Measurements from ENCODE around the gene LEMD2.

Gene LEMD2

DNA sequence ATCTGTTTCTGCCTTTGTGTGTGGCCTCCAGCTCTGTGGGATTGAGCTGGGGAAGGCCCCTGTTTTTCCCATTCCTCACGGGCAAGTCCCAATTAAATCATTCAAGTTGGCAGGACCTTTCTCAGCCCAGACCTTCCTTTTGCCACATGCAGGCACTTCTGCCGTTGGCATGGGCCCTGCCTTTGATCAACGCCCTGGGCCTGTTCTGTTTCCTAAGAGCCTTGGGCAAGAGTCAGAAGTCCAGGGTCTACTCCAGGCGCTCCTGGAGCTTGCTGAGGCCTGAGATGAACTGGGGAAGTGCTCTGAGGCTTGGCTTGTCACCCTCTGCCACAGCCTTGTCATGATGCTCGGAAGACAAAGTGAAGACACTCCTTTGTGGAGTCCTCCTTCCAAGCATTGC lies 49.4 kb downstream of the LEMD2 start:
- H3K4me1 ChIP-seq (ENCODE audit: insufficient read depth, low read length): peaks cover 1% of the 10 kb centered on the region
- H3K36me3 ChIP-seq (ENCODE audit: insufficient read depth, low read length): no peaks in the 10 kb centered on the region

DNA sequence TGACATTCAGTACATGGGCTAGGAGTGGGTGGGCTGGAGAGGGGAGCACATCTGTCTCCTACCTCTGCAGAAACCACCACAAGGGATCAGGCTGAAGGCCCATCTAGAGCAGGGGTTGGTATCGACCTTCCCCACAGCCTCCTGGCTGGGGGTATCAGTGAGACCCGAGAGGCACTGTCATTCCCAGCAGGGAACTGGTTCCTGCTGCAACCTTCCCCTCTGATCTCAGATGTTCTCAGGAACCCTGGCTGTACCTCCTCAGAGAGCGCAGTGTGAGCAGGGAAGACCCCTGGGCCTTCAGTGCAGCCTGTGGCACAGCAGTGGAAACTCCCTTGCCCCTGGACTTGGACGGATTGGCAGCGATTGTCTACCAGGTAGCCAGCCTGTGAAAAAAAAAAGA lies 50.1 kb downstream of the LEMD2 start:
- H3K4me3 ChIP-seq (ENCODE audit: low read length): no peak overlapping the region
- no peaks in the 10 kb centered on the region for H3K4me1 ChIP-seq (ENCODE audit: insufficient read depth, low read length)
- H3K27me3 ChIP-seq (ENCODE audit: insufficient read depth, low read length): peaks cover 9% of the 10 kb centered on the region
- no peaks in the 10 kb centered on the region for H3K36me3 ChIP-seq (ENCODE audit: insufficient read depth, low read length)
- H3K9me3 ChIP-seq (ENCODE audit: low read length): no peaks in the 10 kb centered on the region
- no peak overlapping the region for H2AFZ ChIP-seq (ENCODE audit: low read depth, low read length)

More for the DNA sequence above, 49.4 kb downstream of the LEMD2 start:
- Histone ChIP-seq H3K27me3 (ENCODE audit: insufficient read depth, low read length) (peaks cover 9% of the 10 kb centered on the region), H2AFZ (ENCODE audit: low read depth, low read length) (no peak overlapping the region), H3K9me3 (ENCODE audit: low read length) (no peaks in the 10 kb centered on the region), H3K4me3 (ENCODE audit: low read length) (no peak overlapping the region)

DNA sequence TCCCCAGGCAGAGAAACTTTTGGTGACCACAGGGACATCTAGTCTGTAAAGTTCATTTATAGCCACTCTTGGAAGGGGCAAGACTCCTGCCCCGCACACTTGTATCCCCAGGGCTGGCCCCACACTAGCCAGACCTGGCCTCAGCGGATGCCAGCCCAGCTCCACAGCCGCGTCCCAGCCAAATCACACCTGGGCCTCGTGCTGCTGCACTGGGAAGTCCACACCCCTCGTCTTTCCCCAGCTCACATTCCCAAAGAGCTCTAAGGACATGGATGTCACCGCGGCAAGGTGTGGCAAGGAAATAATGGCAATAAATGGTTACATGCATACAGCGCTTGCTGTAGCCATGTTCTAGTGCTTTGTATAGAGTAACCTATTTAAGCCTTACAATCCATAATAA lies 50.8 kb downstream of the LEMD2 start:
- H3K36me3 ChIP-seq (ENCODE audit: insufficient read depth, low read length): no peaks in the 10 kb centered on the region

DNA sequence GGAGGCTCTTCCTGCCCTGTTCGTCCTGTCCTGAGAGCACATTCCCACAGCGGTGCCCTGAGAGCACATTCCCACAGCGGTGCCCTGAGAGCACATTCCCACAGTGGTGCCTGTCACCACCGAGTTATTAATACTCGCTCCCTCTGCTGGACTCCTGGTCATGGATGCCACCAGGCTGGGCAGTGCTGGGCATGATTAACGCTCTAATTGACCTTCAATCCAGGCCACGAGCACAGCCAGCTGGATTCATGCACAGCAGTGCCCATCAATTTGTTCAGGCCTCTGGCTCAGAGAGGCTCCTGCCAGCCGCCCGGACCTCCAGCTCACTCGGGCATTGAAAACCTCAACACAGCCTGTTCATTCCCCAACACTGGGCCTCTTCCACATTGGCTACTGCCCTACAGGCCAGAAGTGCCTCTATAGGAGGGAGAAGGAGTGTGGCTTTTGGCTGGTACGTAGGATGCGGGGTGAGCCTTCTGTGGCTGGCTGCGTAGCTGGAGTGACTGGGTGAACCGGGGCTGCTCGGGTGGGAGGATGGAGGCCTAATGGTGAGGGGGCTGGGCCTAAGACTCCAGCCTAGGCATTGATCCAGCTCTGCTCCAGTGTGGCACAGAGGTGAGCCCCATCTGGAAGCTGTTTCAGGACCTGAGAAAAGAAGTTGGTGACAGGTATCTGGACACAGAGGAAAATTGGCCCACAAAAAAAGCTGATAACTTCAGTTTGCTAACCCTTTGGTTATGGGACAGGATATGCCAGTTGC lies 51.5 kb downstream of the LEMD2 start:
- H2AFZ ChIP-seq (ENCODE audit: low read depth, low read length): no peak overlapping the region
- no peaks in the 10 kb centered on the region for H3K9me3 ChIP-seq (ENCODE audit: low read length)
- no peaks in the 10 kb centered on the region for H3K4me1 ChIP-seq (ENCODE audit: insufficient read depth, low read length)
- no peak overlapping the region for H3K4me3 ChIP-seq (ENCODE audit: low read length)
- peaks cover 9% of the 10 kb centered on the region for H3K27me3 ChIP-seq (ENCODE audit: insufficient read depth, low read length)
- no peaks in the 10 kb centered on the region for H3K36me3 ChIP-seq (ENCODE audit: insufficient read depth, low read length)

More for the DNA sequence above, 50.8 kb downstream of the LEMD2 start:
- Histone ChIP-seq H3K4me3 (ENCODE audit: low read length) (no peak overlapping the region), H3K9me3 (ENCODE audit: low read length) (no peaks in the 10 kb centered on the region), H3K4me1 (ENCODE audit: insufficient read depth, low read length) (no peaks in the 10 kb centered on the region), H3K27me3 (ENCODE audit: insufficient read depth, low read length) (peaks cover 9% of the 10 kb centered on the region), H2AFZ (ENCODE audit: low read depth, low read length) (no peak overlapping the region)

DNA sequence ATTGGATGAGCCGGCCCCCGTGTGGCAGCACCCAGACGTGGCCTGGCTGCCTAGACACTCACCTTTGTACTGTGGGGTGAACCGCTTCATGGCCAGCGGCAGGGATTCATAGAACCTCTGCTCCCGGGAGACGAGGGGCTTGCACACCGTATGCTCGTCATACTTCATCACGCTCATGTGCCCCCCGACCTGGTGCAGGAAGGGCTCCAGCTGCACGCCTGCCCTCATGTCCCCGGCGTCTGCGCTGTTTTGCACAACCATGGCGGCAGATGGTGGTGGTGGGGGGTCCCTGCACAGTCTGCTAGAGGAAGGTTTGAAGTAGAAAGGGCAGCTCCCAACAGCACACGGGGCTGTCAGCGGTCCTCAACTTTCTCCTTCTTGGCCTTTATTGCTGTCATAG lies 53.7 kb downstream of the LEMD2 start:
- Histone ChIP-seq H3K9me3 (ENCODE audit: low read length) (no peaks in the 10 kb centered on the region), H3K27me3 (ENCODE audit: insufficient read depth, low read length) (peaks cover 5% of the 10 kb centered on the region), H3K4me3 (ENCODE audit: low read length) (no peak overlapping the region), H3K36me3 (ENCODE audit: insufficient read depth, low read length) (no peaks in the 10 kb centered on the region), H3K4me1 (ENCODE audit: insufficient read depth, low read length) (no peaks in the 10 kb centered on the region), H2AFZ (ENCODE audit: low read depth, low read length) (no peak overlapping the region)

DNA sequence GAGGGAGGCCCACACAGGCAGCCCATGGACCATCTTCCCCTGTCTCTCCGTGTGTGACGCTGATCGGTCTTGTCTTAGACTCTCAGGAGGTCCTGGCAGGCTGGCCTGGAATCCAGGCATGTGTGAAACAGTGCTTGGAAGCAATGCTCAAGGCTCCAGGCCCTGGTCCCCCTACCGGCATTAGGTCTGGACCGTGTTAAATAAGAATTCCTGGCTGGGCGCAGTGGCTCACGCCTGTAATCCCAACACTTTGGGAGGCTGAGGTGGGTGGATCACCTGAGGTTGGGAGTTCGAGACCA lies 55.3 kb downstream of the LEMD2 start:
- H3K36me3 ChIP-seq (ENCODE audit: insufficient read depth, low read length): no peaks in the 10 kb centered on the region
- H3K4me3 ChIP-seq (ENCODE audit: low read length): no peak overlapping the region
- no peaks in the 10 kb centered on the region for H3K4me1 ChIP-seq (ENCODE audit: insufficient read depth, low read length)

DNA sequence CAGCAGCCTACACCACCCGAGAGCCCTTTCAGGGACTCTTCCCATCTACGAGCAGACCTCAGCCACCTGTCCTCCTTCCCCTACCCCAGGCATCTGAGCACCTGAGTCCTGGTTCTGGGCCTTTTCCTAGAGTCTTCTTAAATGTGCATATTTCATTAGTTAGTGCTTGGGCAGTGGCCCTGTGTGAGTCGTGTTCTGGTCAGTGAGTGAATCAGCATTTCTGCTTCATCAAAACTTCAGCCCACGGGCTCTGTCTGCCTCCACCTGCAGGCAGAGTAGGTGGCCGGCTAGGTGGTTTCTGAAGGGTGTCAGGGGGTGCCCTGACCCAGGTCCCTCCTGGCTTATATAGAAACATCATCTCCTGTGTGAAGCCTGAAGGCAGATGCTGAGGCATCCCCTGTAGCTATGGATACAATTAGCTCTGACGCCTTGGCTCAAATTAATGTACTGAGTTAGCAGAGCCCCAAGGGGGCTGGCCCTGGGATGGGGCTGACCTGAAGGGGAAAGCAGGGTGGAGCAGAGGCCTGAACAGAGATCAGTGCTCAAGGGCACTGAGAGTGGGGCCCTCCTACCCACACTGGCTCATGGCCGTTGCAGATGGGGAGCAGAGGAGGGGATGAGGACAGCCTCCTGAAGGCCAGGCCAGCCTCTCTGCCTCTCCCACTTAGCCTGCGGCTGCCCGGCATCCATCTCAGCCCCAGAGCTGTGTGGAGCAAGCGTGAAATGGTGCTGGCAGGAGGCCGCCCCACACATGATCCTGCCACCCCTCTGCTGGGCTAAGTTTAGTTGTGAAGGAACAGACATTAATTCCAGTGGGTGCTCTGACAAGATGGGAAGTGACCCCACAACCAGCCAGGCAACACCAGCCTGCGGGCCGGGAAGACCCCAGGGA lies 55.9 kb downstream of the LEMD2 start:
- no peaks in the 10 kb centered on the region for H3K9me3 ChIP-seq (ENCODE audit: low read length)
- H3K4me1 ChIP-seq (ENCODE audit: insufficient read depth, low read length): no peaks in the 10 kb centered on the region
- H2AFZ ChIP-seq (ENCODE audit: low read depth, low read length): no peak overlapping the region
- H3K27me3 ChIP-seq (ENCODE audit: insufficient read depth, low read length): peaks cover 4% of the 10 kb centered on the region
- H3K36me3 ChIP-seq (ENCODE audit: insufficient read depth, low read length): no peaks in the 10 kb centered on the region
- no peak overlapping the region for H3K4me3 ChIP-seq (ENCODE audit: low read length)

More for the DNA sequence above, 55.3 kb downstream of the LEMD2 start:
- no peak overlapping the region for H2AFZ ChIP-seq (ENCODE audit: low read depth, low read length)
- H3K9me3 ChIP-seq (ENCODE audit: low read length): no peaks in the 10 kb centered on the region
- peaks cover 5% of the 10 kb centered on the region for H3K27me3 ChIP-seq (ENCODE audit: insufficient read depth, low read length)

DNA sequence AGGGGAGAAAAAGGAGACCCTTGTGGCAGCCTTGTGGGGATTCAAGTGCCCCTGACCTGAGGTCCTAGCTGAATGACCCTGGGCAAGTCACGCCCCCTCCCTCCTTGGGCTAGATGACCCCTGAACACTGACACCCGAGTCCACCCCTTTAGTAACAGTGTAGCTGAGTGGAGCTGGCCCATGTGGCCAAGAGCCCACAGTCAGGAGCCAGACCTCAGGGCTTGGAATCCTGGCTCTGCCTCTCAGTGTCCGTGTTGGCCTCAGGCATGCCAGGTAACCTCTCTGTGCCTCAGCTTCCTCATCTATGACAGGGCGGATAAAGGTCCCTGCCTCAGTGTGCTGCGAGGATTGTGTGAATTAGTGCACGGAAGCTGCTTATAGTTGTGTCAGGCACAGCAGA lies 56.5 kb downstream of the LEMD2 start:
- Histone ChIP-seq H3K27me3 (ENCODE audit: insufficient read depth, low read length) (peaks cover 3% of the 10 kb centered on the region), H3K36me3 (ENCODE audit: insufficient read depth, low read length) (no peaks in the 10 kb centered on the region), H3K9me3 (ENCODE audit: low read length) (no peaks in the 10 kb centered on the region), H3K4me1 (ENCODE audit: insufficient read depth, low read length) (no peaks in the 10 kb centered on the region), H3K4me3 (ENCODE audit: low read length) (no peak overlapping the region), H2AFZ (ENCODE audit: low read depth, low read length) (no peak overlapping the region)

DNA sequence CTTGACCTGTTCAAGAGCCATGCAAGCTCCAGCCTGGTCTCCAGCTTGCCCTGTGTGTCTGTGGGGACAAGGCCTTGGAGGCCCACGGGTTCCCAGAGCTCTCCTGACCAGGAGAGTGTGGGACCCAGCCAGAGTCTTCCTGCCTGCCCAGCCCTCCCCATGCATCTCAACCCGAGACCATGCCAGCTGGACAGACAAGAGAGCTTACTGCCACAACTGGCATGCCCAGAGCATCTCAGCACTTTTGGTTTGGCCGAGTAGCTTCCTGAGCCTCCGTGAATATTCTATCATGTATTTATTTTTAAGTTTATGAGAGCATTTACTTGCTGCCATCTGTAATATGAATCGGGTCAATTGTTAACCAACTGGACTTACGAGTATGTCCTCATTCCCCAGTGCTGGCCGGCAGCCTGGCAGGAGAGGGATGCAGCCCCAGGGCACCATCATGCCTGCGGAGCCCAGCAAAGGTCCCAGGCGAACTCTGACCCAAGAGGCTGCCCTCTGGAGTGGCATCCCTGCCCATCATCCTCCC lies 57.1 kb downstream of the LEMD2 start:
- H2AFZ ChIP-seq (ENCODE audit: low read depth, low read length): no peak overlapping the region
- H3K9me3 ChIP-seq (ENCODE audit: low read length): no peaks in the 10 kb centered on the region
- H3K4me1 ChIP-seq (ENCODE audit: insufficient read depth, low read length): no peaks in the 10 kb centered on the region
- no peaks in the 10 kb centered on the region for H3K36me3 ChIP-seq (ENCODE audit: insufficient read depth, low read length)
- H3K27me3 ChIP-seq (ENCODE audit: insufficient read depth, low read length): peaks cover 3% of the 10 kb centered on the region
- H3K4me3 ChIP-seq (ENCODE audit: low read length): no peak overlapping the region

DNA sequence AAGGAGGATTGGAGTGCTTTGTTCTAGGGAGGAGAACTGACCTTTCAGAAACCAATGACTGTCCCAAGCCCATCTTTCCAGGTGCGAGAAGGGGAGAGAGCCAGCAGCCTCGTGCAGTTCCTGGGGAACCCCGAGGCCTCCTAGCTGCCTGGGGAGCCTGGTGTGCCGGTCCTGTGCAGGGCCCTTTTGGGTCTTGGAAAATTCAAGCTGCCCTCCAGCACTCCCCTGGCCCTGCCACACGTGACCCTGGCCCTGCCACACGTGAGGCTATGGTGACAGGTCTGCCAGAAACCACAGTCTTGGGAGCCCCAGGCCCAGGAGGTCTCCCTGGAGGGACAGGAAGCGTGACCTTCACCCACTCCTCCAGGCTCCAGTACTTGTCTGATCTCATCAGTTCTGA lies 57.9 kb downstream of the LEMD2 start:
- no peak overlapping the region for H3K4me3 ChIP-seq (ENCODE audit: low read length)

DNA sequence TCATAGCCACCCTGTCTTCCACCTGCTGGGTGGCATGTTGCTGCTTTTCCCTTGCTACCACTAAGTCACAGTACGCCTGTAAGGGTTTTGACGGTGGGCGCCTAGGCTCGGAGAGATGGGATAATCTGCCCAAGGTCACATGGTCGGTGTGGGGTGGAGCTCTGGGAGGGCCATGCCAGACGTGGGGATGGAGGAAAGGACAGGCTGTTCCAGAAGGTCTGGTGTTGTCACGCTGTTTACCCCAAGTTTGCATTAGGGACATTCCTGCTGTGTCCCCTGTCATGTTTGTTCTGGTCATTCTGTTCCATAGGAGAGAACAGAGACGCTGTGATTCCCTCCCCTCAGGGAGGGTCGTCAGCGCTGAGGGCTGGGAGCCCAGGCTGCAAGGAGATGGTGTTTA lies 58.3 kb downstream of the LEMD2 start:
- H3K27me3 ChIP-seq (ENCODE audit: insufficient read depth, low read length): peaks cover 3% of the 10 kb centered on the region
- H3K4me1 ChIP-seq (ENCODE audit: insufficient read depth, low read length): no peaks in the 10 kb centered on the region
- H3K36me3 ChIP-seq (ENCODE audit: insufficient read depth, low read length): no peaks in the 10 kb centered on the region
- no peaks in the 10 kb centered on the region for H3K9me3 ChIP-seq (ENCODE audit: low read length)
- no peak overlapping the region for H2AFZ ChIP-seq (ENCODE audit: low read depth, low read length)
- no peak overlapping the region for H3K4me3 ChIP-seq (ENCODE audit: low read length)

More for the DNA sequence above, 57.9 kb downstream of the LEMD2 start:
- no peaks in the 10 kb centered on the region for H3K9me3 ChIP-seq (ENCODE audit: low read length)
- H3K27me3 ChIP-seq (ENCODE audit: insufficient read depth, low read length): peaks cover 3% of the 10 kb centered on the region
- no peak overlapping the region for H2AFZ ChIP-seq (ENCODE audit: low read depth, low read length)
- H3K4me1 ChIP-seq (ENCODE audit: insufficient read depth, low read length): no peaks in the 10 kb centered on the region
- H3K36me3 ChIP-seq (ENCODE audit: insufficient read depth, low read length): no peaks in the 10 kb centered on the region

DNA sequence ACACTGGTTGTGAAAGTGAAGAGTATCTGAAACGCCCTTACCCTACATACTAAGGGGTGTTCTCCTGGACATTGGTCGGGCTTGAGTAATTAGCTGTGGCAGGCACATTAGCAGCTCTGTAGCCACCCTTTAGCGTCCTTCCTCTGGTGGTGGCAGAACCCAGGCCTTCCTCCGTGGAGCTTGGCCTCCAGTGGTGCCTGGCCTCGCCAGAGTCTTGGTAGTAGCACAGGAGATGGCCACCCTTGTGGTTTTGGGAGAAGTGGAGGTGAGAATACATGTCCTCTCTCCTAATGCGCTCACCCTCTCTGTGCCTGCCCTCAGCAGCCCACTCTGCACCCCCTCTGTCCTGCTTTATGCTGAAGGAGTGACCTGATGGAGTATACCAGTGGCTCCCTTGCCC lies 59.9 kb downstream of the LEMD2 start:
- peaks cover 3% of the 10 kb centered on the region for H3K27me3 ChIP-seq (ENCODE audit: insufficient read depth, low read length)
- no peak overlapping the region for H3K4me3 ChIP-seq (ENCODE audit: low read length)
- no peaks in the 10 kb centered on the region for H3K9me3 ChIP-seq (ENCODE audit: low read length)
- no peak overlapping the region for H2AFZ ChIP-seq (ENCODE audit: low read depth, low read length)
- H3K36me3 ChIP-seq (ENCODE audit: insufficient read depth, low read length): no peaks in the 10 kb centered on the region
- H3K4me1 ChIP-seq (ENCODE audit: insufficient read depth, low read length): no peaks in the 10 kb centered on the region

DNA sequence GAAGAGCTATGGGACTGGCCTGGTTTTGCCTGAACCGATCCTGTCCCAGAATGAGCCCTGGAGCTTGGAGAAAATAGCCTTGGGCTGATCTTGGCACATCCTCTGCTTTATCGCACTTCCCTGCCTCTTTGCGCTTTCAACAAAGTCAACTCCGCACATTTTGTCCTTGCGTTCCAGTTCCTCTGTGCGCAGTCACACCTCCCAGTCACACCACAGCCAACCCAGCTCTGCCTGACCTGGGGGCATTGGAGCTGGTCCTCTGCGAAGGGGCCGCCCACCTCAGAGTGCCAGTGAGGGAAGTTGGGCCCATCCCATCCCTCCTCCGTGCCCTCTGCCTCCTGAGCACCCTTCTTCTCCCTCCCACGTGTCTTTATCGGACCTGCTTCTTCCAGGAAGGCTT lies 60.5 kb downstream of the LEMD2 start:
- Histone ChIP-seq H3K9me3 (ENCODE audit: low read length) (no peaks in the 10 kb centered on the region), H3K27me3 (ENCODE audit: insufficient read depth, low read length) (peaks cover 9% of the 10 kb centered on the region), H3K4me1 (ENCODE audit: insufficient read depth, low read length) (no peaks in the 10 kb centered on the region), H2AFZ (ENCODE audit: low read depth, low read length) (no peak overlapping the region), H3K4me3 (ENCODE audit: low read length) (no peak overlapping the region), H3K36me3 (ENCODE audit: insufficient read depth, low read length) (no peaks in the 10 kb centered on the region)

Data from neuron (in vitro differentiated cells).